ENCODE measurements around the gene KIF26A. TPM values are rescaled to one million over a fixed set of nuclear protein-coding genes. Genes with fewer than 3 reads are reported as not detected.

Gene KIF26A
- total RNA-seq, 1 experiment from 2014 or later: 3.1 TPM

GRCh38 chr14:104179564-104180129, 41.3 kb downstream of the KIF26A start:
- H3K4me3 ChIP-seq (ENCODE audit: low read length): no peak overlapping the region
- POLR2A ChIA-PET (ENCODE audit: unreplicated experiment): no interaction called here
- H2AFZ ChIP-seq (ENCODE audit: low read length): no peak overlapping the region
- intact Hi-C loops (cut with micrococcal nuclease): no loop called here
- CTCF ChIA-PET: no interaction called here
- BruUV-seq (replicated peaks): no TSS peak
- ATAC-seq: no peak
- H3K9me2 ChIP-seq (replicated peaks; ENCODE audit: low read length): no peaks in the 10 kb centered on the region
- peaks cover 11% of the 10 kb centered on the region for H3K27me3 ChIP-seq (ENCODE audit: low read length)
- H3K4me2 ChIP-seq (ENCODE audit: low read length): no peak overlapping the region
- no peaks in the 10 kb centered on the region for H3K36me3 ChIP-seq (ENCODE audit: low read depth, low read length)
- H3K27ac ChIP-seq (ENCODE audit: low read length): no peak overlapping the region
- H3K4me1 ChIP-seq (ENCODE audit: insufficient read depth, low read length): no peaks in the 10 kb centered on the region
- no peak for DNase-seq
- H3K79me2 ChIP-seq (ENCODE audit: low read length): no peaks in the 10 kb centered on the region
- H3F3A ChIP-seq (ENCODE audit: low read length, unreplicated experiment): no peaks in the 10 kb centered on the region
- TF ChIP-seq EZH2phosphoT487 (IDR thresholded peaks at IDR 0.05; ENCODE audit: borderline replicate concordance, low read length) (no peak), EZH2 (IDR thresholded peaks at IDR 0.05; ENCODE audit: low read length, unreplicated experiment) (no peak), CTCF (conservative IDR thresholded peaks at IDR 0.05; ENCODE audit: low read depth, low read length) (no peak)
- H3K9me3 ChIP-seq (ENCODE audit: low read length): no peaks in the 10 kb centered on the region
- no peaks in the 10 kb centered on the region for H4K20me1 ChIP-seq (ENCODE audit: low read length)
- H3K9ac ChIP-seq (ENCODE audit: low read length): no peak overlapping the region

GRCh38 chr14:104180561-104181165, 42.3 kb downstream of the KIF26A start:
- Histone ChIP-seq H3K79me2 (ENCODE audit: low read length) (no peaks in the 10 kb centered on the region), H3K9me2 (replicated peaks; ENCODE audit: low read length) (no peaks in the 10 kb centered on the region), H3K4me2 (ENCODE audit: low read length) (no peak overlapping the region), H3F3A (ENCODE audit: low read length, unreplicated experiment) (no peaks in the 10 kb centered on the region), H4K20me1 (ENCODE audit: low read length) (no peaks in the 10 kb centered on the region), H2AFZ (ENCODE audit: low read length) (no peak overlapping the region), H3K36me3 (ENCODE audit: low read depth, low read length) (no peaks in the 10 kb centered on the region), H3K27me3 (ENCODE audit: low read length) (peaks cover 11% of the 10 kb centered on the region), H3K4me3 (ENCODE audit: low read length) (no peak overlapping the region), H3K4me1 (ENCODE audit: insufficient read depth, low read length) (peaks cover 3% of the 10 kb centered on the region; the same call in 1 of the 2 replicates), H3K9ac (ENCODE audit: low read length) (no peak overlapping the region), H3K27ac (ENCODE audit: low read length) (no peak overlapping the region), H3K9me3 (ENCODE audit: low read length) (no peaks in the 10 kb centered on the region)
- DNase-seq (no peak), ATAC-seq (no peak)
- intact Hi-C loops (cut with micrococcal nuclease): no loop called here
- TF ChIP-seq CTCF (conservative IDR thresholded peaks at IDR 0.05; ENCODE audit: low read depth, low read length) (no peak), EZH2 (IDR thresholded peaks at IDR 0.05; ENCODE audit: low read length, unreplicated experiment) (no peak), EZH2phosphoT487 (IDR thresholded peaks at IDR 0.05; ENCODE audit: borderline replicate concordance, low read length) (no peak)
- ChIA-PET POLR2A (ENCODE audit: unreplicated experiment) (no interaction called here), CTCF (no interaction called here)
- no TSS peak for BruUV-seq (replicated peaks)
